ENCODE data around the gene CEACAM7.
A peak's percentile ranks its signal among the peaks of the same experiment; 100 is the strongest.

Gene CEACAM7

GRCh38 chr19:41694196-41694595 lies 6.1 kb upstream of the CEACAM7 start:
- no peaks in the 10 kb centered on the region for H3K79me2 ChIP-seq (ENCODE audit: insufficient read depth, low read length)
- H3K9me2 ChIP-seq (replicated peaks; ENCODE audit: insufficient read depth, low read length): no peaks in the 10 kb centered on the region
- no peak overlapping the region for H3K27ac ChIP-seq (ENCODE audit: low read depth, low read length)
- H4K20me1 ChIP-seq (ENCODE audit: low read depth, low read length): no peaks in the 10 kb centered on the region
- H2AFZ ChIP-seq (ENCODE audit: low read depth, low read length, severe bottlenecking): no peak overlapping the region
- no peaks in the 10 kb centered on the region for H3F3A ChIP-seq (ENCODE audit: insufficient read depth)
- no peak for TF ChIP-seq CTCF (IDR thresholded peaks at IDR 0.05; ENCODE audit: insufficient read depth, low read length, poor library complexity, severe bottlenecking)
- TF ChIP-seq EZH2phosphoT487 (conservative IDR thresholded peaks at IDR 0.05; ENCODE audit: low read length): no peak
- H3K9ac ChIP-seq (ENCODE audit: low read length): no peak overlapping the region
- no peaks in the 10 kb centered on the region for H3K36me3 ChIP-seq (ENCODE audit: low read length)
- H3K27me3 ChIP-seq (ENCODE audit: low read length): no peaks in the 10 kb centered on the region
- H3K9me3 ChIP-seq (ENCODE audit: insufficient read depth, low read length): no peaks in the 10 kb centered on the region
- H3K4me2 ChIP-seq (ENCODE audit: low read depth, low read length, poor library complexity, severe bottlenecking): no peak overlapping the region
- H3K4me3 ChIP-seq (ENCODE audit: insufficient read depth, low read length, poor library complexity, severe bottlenecking): no peak overlapping the region

- Histone ChIP-seq H3K9me2 (replicated peaks; ENCODE audit: insufficient read depth, low read length) (no peaks in the 10 kb centered on the region), H3F3A (ENCODE audit: insufficient read depth) (no peaks in the 10 kb centered on the region), H3K27me3 (ENCODE audit: low read length) (no peaks in the 10 kb centered on the region), H3K79me2 (ENCODE audit: insufficient read depth, low read length) (no peaks in the 10 kb centered on the region), H3K9ac (ENCODE audit: low read length) (no peak overlapping the region), H3K9me3 (ENCODE audit: insufficient read depth, low read length) (no peaks in the 10 kb centered on the region), H3K36me3 (ENCODE audit: low read length) (no peaks in the 10 kb centered on the region), H3K4me2 (ENCODE audit: low read depth, low read length, poor library complexity, severe bottlenecking) (no peak overlapping the region), H3K27ac (ENCODE audit: low read depth, low read length) (no peak overlapping the region), H2AFZ (ENCODE audit: low read depth, low read length, severe bottlenecking) (no peak overlapping the region), H4K20me1 (ENCODE audit: low read depth, low read length) (no peaks in the 10 kb centered on the region), H3K4me3 (ENCODE audit: insufficient read depth, low read length, poor library complexity, severe bottlenecking) (no peak overlapping the region)
- TF ChIP-seq EZH2phosphoT487 (conservative IDR thresholded peaks at IDR 0.05; ENCODE audit: low read length) (no peak), CTCF (IDR thresholded peaks at IDR 0.05; ENCODE audit: insufficient read depth, low read length, poor library complexity, severe bottlenecking) (peak; percentile 20)
These were observed 3.3 kb upstream of the CEACAM7 start for GRCh38 chr19:41691268-41691970.

GRCh38 chr19:41690801-41691065 lies 2.7 kb upstream of the CEACAM7 start:
- Histone ChIP-seq H3K27ac (ENCODE audit: low read depth, low read length) (no peak overlapping the region), H3K4me2 (ENCODE audit: low read depth, low read length, poor library complexity, severe bottlenecking) (no peak overlapping the region), H3K9me2 (replicated peaks; ENCODE audit: insufficient read depth, low read length) (no peaks in the 10 kb centered on the region), H2AFZ (ENCODE audit: low read depth, low read length, severe bottlenecking) (no peak overlapping the region), H3K9me3 (ENCODE audit: insufficient read depth, low read length) (no peaks in the 10 kb centered on the region), H4K20me1 (ENCODE audit: low read depth, low read length) (no peaks in the 10 kb centered on the region), H3K79me2 (ENCODE audit: insufficient read depth, low read length) (no peaks in the 10 kb centered on the region), H3F3A (ENCODE audit: insufficient read depth) (no peaks in the 10 kb centered on the region), H3K36me3 (ENCODE audit: low read length) (no peaks in the 10 kb centered on the region), H3K4me3 (ENCODE audit: insufficient read depth, low read length, poor library complexity, severe bottlenecking) (no peak overlapping the region), H3K9ac (ENCODE audit: low read length) (no peak overlapping the region), H3K27me3 (ENCODE audit: low read length) (no peaks in the 10 kb centered on the region)
- no peak for TF ChIP-seq EZH2phosphoT487 (conservative IDR thresholded peaks at IDR 0.05; ENCODE audit: low read length)
- no peak for TF ChIP-seq CTCF (IDR thresholded peaks at IDR 0.05; ENCODE audit: insufficient read depth, low read length, poor library complexity, severe bottlenecking)

Measured in SU-DHL-6 (cell line).